ENCODE results near the gene ANK2.

DNA sequence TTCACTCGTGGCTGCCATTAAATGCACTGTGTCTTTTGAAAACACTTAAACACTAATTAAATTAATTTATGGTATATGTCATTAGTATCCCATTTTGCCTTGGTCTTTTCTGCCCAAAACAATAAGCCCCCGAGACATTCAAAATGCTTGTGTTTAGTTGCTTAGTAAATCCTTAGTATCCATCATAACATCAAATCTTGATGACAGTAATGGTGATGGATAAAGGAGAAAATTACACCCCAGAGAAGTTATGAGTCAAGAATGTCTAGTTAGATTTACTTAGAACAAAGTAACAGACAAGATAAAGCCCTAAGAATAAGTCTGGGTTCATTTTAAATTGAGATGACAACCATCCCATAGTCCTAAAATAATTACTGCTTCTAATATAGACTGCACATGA lies 21.3 kb downstream of the ANK2 start:
- TF ChIP-seq EZH2 (IDR thresholded peaks at IDR 0.05; ENCODE audit: insufficient read depth, poor library complexity, severe bottlenecking), result no peak
- no peak for TF ChIP-seq EZH2phosphoT487 (IDR thresholded peaks at IDR 0.05; ENCODE audit: insufficient read depth, low read depth)

Measured in GM23248 (cell line).